Kidney (tissue), 14 donors: Measurements from ENCODE around the gene BBLN. TPM values are rescaled to one million over a fixed set of nuclear protein-coding genes. Genes with fewer than 3 reads are reported as not detected.

ENCODE experiments used
- DNase-seq, 5 donors: peaks; one replicate each; pipeline ENCODE4 v3.0.0-alpha.2; 2013 to 2020
- FAIRE-seq: peaks from 2 replicates; lab custom pipeline; 2012; peaks lifted over from hg19 to GRCh38; lab: Jason Lieb, UNC
- H3K27ac ChIP-seq, 2 donors: one replicate each; pipeline ENCODE4 v1.7.0; 2013; ENCODE audit warnings: low read depth in 2 of 2, low read length in 2 of 2, inconsistent platforms in 1 of 2
- H3K27me3 ChIP-seq: one replicate; pipeline ENCODE4 v1.7.1; 2013; ENCODE audit warnings: low read length, inconsistent platforms; ENCODE audit not compliant: control insufficient read depth, insufficient read depth
- H3K36me3 ChIP-seq, 3 donors: one replicate each; pipeline versions ENCODE4 v1.7.0 to v1.7.1; 2013; ENCODE audit warnings: low read length in 3 of 3, control low read depth in 1 of 3, inconsistent platforms in 1 of 3; ENCODE audit not compliant: insufficient read depth in 3 of 3, control insufficient read depth in 2 of 3
- H3K4me1 ChIP-seq, 3 donors: one replicate each; pipeline versions ENCODE4 v1.7.0 to v1.7.1; 2013; ENCODE audit warnings: low read length in 3 of 3, inconsistent platforms in 1 of 3, low read depth in 1 of 3; ENCODE audit not compliant: control insufficient read depth in 2 of 3, insufficient read depth in 2 of 3
- H3K4me3 ChIP-seq, 3 donors: one replicate each; pipeline versions ENCODE4 v1.7.0 to v1.8.1; 2013; ENCODE audit warnings: low read length in 3 of 3, control low read depth in 1 of 3, inconsistent platforms in 1 of 3
- H3K9ac ChIP-seq, 3 donors: one replicate each; pipeline versions ENCODE4 v1.7.0 to v1.7.1; 2013; ENCODE audit warnings: low read length in 3 of 3, control low read depth in 1 of 3, inconsistent platforms in 1 of 3
- H3K9me3 ChIP-seq, 3 donors: one replicate each; pipeline versions ENCODE4 v1.7.0 to v1.7.1; 2013; ENCODE audit warnings: low read length in 3 of 3, control low read depth in 1 of 3, inconsistent platforms in 1 of 3; ENCODE audit not compliant: control insufficient read depth in 2 of 3, insufficient read depth in 1 of 3
- intact Hi-C: fragments of 100-400 bp; cut with DNase I; formaldehyde crosslinking; loops from one replicate; pipeline ENCODE4 v1.11.1; 2022
- polyA plus RNA-seq: library from polyadenylated mRNA; stranded (reverse); fragments of 350-450 nt; fragmentation: Illumina TruSeq; extraction: RNeasy Lipid Tissue Mini Kit (QIAGEN cat#74804); gene quantifications from one replicate; pipeline ENCODE4 v1.2.3, GENCODE V29; 2014; ENCODE audit warnings: low read depth, low replicate concordance; ENCODE audit not compliant: insufficient read depth
- total RNA-seq: library from RNA; stranded (reverse); fragmentation: NEBNext Ultra II Directional; extraction: Animal tissue kit (Norgen Biotek cat#: 25700); gene quantifications from one replicate; pipeline ENCODE4 v1.2.1, GENCODE V29; 2021
- TF ChIP-seq, protein P1 (sequence below): IDR thresholded peaks from 3 replicates; pipeline ENCODE4 v1.5.1; 2012; ENCODE audit warnings: mild to moderate bottlenecking, moderate library complexity, borderline replicate concordance; ENCODE audit not compliant: insufficient read depth; ENCODE audit errors: extremely low read depth
- donor health status: control.
- donor health status: control.
- donor health status: control.
- donor health status: control.
- donor health status: control.
- donor health status: DM: yes; HTN: yes; CAD: no.
- donor health status: Normal renal cell carcinoma (clear cell type).

BBLN gene
- total and polyA plus RNA-seq, 2 donors from 2014 or later, result 55.6 to 192 TPM

DNA sequence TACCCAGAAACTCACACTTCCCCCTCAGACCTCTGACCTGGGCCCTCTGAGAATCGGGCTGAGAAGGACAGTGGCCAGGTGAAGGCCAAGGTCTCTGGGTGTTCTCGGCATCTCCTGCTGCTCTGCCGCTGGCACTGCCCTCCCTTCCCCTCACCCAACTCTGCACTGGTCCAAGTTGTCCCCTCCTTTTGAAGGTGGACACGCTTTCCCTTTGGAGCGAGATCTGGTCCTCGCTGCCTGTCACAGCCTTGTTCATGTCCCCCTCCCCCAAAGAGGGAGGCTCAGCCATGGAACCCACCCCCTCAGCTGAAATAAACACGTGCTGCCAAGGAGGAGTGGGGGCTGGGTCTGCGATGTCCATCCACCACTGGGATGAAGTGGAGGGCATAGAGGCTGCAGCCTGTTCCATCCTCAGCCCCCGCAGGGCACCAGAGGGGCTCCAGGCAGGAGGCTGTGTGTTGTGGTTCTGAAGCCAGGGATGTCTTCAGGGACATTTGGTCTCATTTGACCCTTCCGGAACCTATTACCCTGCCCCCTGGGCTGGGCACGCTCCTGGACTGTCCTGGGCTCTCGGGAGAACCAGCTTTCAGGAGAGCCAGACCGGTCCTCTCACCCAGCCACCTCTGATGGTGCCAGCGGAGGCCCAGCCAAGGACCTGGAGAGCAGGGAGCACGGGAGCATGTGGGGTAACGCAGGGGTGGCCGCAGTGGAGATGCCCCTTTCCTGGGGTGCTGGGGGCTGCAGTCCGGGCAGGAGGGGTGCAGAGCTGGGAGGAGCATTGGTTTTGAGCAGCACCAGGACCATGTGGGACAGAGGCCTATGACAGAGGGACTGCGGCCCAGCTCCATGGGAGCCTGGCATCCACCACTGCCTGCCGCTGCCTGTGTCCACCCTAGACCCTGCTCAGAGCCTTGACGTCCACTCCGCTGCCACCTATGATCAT lies 15.6 kb upstream of the BBLN start:
- intact Hi-C loops, result no loop called here
- TF ChIP-seq, protein P1, sequence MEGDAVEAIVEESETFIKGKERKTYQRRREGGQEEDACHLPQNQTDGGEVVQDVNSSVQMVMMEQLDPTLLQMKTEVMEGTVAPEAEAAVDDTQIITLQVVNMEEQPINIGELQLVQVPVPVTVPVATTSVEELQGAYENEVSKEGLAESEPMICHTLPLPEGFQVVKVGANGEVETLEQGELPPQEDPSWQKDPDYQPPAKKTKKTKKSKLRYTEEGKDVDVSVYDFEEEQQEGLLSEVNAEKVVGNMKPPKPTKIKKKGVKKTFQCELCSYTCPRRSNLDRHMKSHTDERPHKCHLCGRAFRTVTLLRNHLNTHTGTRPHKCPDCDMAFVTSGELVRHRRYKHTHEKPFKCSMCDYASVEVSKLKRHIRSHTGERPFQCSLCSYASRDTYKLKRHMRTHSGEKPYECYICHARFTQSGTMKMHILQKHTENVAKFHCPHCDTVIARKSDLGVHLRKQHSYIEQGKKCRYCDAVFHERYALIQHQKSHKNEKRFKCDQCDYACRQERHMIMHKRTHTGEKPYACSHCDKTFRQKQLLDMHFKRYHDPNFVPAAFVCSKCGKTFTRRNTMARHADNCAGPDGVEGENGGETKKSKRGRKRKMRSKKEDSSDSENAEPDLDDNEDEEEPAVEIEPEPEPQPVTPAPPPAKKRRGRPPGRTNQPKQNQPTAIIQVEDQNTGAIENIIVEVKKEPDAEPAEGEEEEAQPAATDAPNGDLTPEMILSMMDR, result no peak
- no peaks in the 10 kb centered on the region for H3K27me3 ChIP-seq
- H3K36me3 ChIP-seq, result no peaks in the 10 kb centered on the region
- H3K9ac ChIP-seq, result no peak overlapping the region
- H3K4me1 ChIP-seq, result peaks cover 0 to 7% (median 6%) of the 10 kb centered on the region in 3 donors
- peak in 1 of 5 donors; percentile 55 for DNase-seq
- H3K4me3 ChIP-seq, result no peak overlapping the region
- H3K27ac ChIP-seq, result no peak overlapping the region
- H3K9me3 ChIP-seq, result no peaks in the 10 kb centered on the region
- FAIRE-seq, result no peak

DNA sequence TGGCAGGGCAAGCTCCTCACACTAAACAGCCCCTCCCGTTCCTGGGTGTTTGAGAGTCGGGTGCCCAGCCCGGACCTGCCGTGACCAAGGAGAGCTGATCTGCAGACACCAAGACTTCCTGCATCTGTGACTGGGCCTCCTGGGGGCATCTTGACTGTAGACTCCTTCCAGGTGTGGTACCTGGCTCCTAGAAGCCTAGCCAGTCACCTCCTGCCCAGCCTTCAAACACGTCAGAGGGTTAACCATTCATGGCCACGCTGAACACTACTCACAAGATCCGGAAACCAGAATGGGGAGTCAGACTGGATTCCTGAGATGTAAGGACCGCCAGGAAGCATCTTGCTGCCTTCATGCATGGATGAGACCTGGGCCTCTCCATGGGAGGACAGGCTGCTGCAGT lies 14.5 kb upstream of the BBLN start:
- H3K36me3 ChIP-seq, result no peaks in the 10 kb centered on the region
- H3K9me3 ChIP-seq, result no peaks in the 10 kb centered on the region
- H3K27ac ChIP-seq, result no peak overlapping the region
- H3K4me3 ChIP-seq, result no peak overlapping the region
- H3K4me1 ChIP-seq, result peaks cover 0 to 7% (median 6%) of the 10 kb centered on the region in 3 donors
- FAIRE-seq (no peak), DNase-seq (peak in 4 of 5 donors; percentile 55 to 82 (median 76))
- intact Hi-C loops, result no loop called here
- no peaks in the 10 kb centered on the region for H3K27me3 ChIP-seq
- no peak overlapping the region for H3K9ac ChIP-seq
- TF ChIP-seq, protein P1, result no peak

DNA sequence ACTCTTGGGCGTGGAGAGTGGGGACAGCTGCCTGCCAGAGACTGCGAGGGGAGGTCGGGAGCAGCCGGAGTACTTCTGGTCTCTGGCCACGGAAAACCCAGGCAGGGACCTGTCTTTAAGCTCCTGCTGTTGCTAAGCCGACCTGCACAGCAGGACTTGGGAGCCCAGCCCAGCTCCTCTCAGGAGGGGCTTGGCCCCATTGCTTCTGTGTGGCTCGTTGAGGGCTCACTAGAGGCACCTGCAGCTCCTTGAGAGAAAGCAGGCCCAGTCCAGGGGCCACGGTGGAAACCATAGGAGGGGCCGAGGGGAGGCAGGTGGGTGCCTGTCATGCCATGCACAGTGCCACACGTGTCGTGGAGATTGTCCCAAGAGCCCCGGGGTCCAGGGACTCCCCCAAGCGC lies 14.1 kb upstream of the BBLN start:
- no peaks in the 10 kb centered on the region for H3K27me3 ChIP-seq
- no peaks in the 10 kb centered on the region for H3K36me3 ChIP-seq
- TF ChIP-seq, protein P1, result no peak
- no peaks in the 10 kb centered on the region for H3K9me3 ChIP-seq
- H3K4me1 ChIP-seq, result peaks cover 0 to 7% (median 6%) of the 10 kb centered on the region in 3 donors
- H3K4me3 ChIP-seq, result no peak overlapping the region
- peak in 1 of 5 donors; percentile 65 for DNase-seq
- intact Hi-C loops, result no loop called here
- no peak for FAIRE-seq
- H3K9ac ChIP-seq, result no peak overlapping the region
- H3K27ac ChIP-seq, result no peak overlapping the region
